ENCODE data around the gene RNF166.

The RNF166 gene

DNA sequence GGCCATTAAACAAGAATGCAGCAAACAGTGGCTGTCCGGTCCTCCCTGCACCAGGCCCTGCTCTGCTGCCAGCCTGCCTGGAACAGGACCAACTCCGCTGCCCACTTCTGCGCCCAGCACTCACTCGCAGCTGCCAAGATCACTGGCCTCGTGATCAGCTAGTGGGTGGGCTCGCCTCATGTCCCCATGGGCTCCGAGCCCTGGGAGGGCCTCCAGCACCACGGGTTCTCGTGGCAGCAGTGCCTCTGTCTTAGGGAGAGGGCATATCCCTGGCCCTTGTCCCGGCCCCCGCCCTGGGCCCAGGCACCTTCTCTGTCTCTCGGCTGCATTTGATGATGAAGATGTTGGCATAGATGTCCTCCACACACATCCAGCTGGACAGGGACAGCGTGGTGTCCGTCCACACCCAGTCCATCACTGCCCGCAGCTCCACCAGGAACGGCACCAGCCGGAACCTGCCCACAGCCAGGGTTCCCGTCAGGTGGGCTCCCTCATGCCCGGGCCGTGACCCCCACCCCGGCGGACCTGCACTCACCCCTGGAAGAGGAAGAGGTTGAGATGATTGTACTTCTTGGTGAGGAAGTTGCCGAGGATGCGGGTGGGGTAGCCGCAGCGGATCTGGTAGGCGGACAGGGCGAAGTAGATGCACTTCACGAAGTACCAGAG lies 13.2 kb upstream of the RNF166 start:
- H3K36me3 ChIP-seq, result peaks cover 98% of the 10 kb centered on the region
- H3K9me3 ChIP-seq, result no peaks in the 10 kb centered on the region
- no peak for TF ChIP-seq Cebpa-rat (IDR thresholded peaks at IDR 0.05)
- no peak overlapping the region for H3K27ac ChIP-seq
- peaks cover 27% of the 10 kb centered on the region for H3K4me1 ChIP-seq
- peaks cover 83% of the 10 kb centered on the region for H4K20me1 ChIP-seq
- H3K4me3 ChIP-seq, result no peak overlapping the region
- H3K4me2 ChIP-seq, result no peak overlapping the region
- no peaks in the 10 kb centered on the region for H3K27me3 ChIP-seq
- H3K9ac ChIP-seq, result no peak overlapping the region

DNA sequence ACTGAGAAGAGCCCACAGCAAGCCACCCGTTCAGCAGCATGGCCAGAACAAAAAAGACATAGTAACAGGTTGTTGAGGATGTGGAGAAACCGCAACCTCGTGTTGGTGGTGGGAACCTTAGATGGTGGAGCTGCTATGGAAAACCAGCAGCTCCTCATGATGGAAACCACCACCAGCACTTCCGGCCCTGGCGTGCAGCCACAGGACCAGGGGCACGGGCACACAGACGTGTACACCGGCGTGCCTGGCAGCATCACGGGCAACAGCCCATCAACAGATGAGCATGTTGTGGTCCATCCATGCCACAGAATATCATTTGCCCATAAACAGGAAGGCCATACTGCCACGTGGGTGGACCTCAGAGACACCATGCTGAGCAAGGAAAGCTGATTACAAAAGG lies 12.0 kb upstream of the RNF166 start:
- no peak overlapping the region for H3K4me3 ChIP-seq
- TF ChIP-seq Cebpa-rat (IDR thresholded peaks at IDR 0.05), result no peak
- no peaks in the 10 kb centered on the region for H3K9me3 ChIP-seq
- no peak overlapping the region for H3K9ac ChIP-seq
- H3K36me3 ChIP-seq, result peaks cover 98% of the 10 kb centered on the region
- H4K20me1 ChIP-seq, result peaks cover 83% of the 10 kb centered on the region
- peak overlapping the region; percentile 34 for H3K4me2 ChIP-seq
- H3K4me1 ChIP-seq, result peaks cover 27% of the 10 kb centered on the region
- H3K27ac ChIP-seq, result no peak overlapping the region
- no peaks in the 10 kb centered on the region for H3K27me3 ChIP-seq

DNA sequence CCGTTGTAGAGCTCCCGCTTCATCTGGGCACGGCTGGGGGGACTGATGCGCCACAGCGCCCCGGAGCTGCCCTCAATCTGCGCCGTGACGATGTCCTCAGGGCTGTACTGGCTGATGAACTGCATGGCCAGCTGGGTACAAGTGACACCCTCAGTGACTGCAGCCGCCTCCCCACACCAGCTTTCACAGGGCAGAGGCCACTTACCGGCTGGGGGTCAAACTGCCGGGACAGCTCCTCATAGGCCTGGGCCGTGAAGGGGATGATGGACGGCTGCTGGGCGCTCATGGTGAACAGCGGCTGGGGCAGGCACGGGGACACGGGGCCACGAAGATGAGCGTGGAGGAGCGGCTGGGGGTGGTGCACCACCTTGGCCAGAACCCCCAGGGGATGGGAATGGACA lies 10.4 kb upstream of the RNF166 start:
- Histone ChIP-seq H3K4me1 (peaks cover 28% of the 10 kb centered on the region), H3K36me3 (peaks cover 92% of the 10 kb centered on the region)

GRCh38 chr16:88716201-88716600 lies 10.0 kb upstream of the RNF166 start:
- peaks cover 86% of the 10 kb centered on the region for H4K20me1 ChIP-seq
- peaks cover 32% of the 10 kb centered on the region for H3K4me1 ChIP-seq
- H3K4me3 ChIP-seq, result no peak overlapping the region
- H3K27me3 ChIP-seq, result no peaks in the 10 kb centered on the region
- TF ChIP-seq Cebpa-rat (IDR thresholded peaks at IDR 0.05), result no peak
- no peaks in the 10 kb centered on the region for H3K9me3 ChIP-seq
- no peak overlapping the region for H3K4me2 ChIP-seq
- peaks cover 91% of the 10 kb centered on the region for H3K36me3 ChIP-seq
- H3K27ac ChIP-seq, result no peak overlapping the region
- H3K9ac ChIP-seq, result no peak overlapping the region

More for the DNA sequence above, 10.4 kb upstream of the RNF166 start:
- H3K4me3 ChIP-seq, result no peak overlapping the region
- H3K27ac ChIP-seq, result no peak overlapping the region
- no peaks in the 10 kb centered on the region for H3K9me3 ChIP-seq
- TF ChIP-seq Cebpa-rat (IDR thresholded peaks at IDR 0.05), result no peak
- H4K20me1 ChIP-seq, result peaks cover 82% of the 10 kb centered on the region
- no peak overlapping the region for H3K4me2 ChIP-seq
- H3K27me3 ChIP-seq, result no peaks in the 10 kb centered on the region
- H3K9ac ChIP-seq, result no peak overlapping the region

- Histone ChIP-seq H3K36me3 (peaks cover 91% of the 10 kb centered on the region), H3K4me2 (no peak overlapping the region), H3K27ac (no peak overlapping the region), H3K4me1 (peaks cover 38% of the 10 kb centered on the region), H3K9ac (no peak overlapping the region), H3K9me3 (no peaks in the 10 kb centered on the region), H4K20me1 (peaks cover 92% of the 10 kb centered on the region), H3K27me3 (no peaks in the 10 kb centered on the region), H3K4me3 (no peak overlapping the region)
- TF ChIP-seq Cebpa-rat (IDR thresholded peaks at IDR 0.05), result no peak
Observed at GRCh38 chr16:88715312-88716190, 9.3 kb upstream of the RNF166 start.

- Histone ChIP-seq H3K9ac (no peak overlapping the region), H3K36me3 (peaks cover 91% of the 10 kb centered on the region), H3K4me2 (no peak overlapping the region), H3K9me3 (no peaks in the 10 kb centered on the region), H3K27me3 (no peaks in the 10 kb centered on the region), H4K20me1 (peaks cover 95% of the 10 kb centered on the region), H3K4me3 (no peak overlapping the region), H3K4me1 (peaks cover 40% of the 10 kb centered on the region), H3K27ac (no peak overlapping the region)
- TF ChIP-seq Cebpa-rat (IDR thresholded peaks at IDR 0.05), result no peak
Observed at GRCh38 chr16:88714420-88715302, 8.5 kb upstream of the RNF166 start.

DNA sequence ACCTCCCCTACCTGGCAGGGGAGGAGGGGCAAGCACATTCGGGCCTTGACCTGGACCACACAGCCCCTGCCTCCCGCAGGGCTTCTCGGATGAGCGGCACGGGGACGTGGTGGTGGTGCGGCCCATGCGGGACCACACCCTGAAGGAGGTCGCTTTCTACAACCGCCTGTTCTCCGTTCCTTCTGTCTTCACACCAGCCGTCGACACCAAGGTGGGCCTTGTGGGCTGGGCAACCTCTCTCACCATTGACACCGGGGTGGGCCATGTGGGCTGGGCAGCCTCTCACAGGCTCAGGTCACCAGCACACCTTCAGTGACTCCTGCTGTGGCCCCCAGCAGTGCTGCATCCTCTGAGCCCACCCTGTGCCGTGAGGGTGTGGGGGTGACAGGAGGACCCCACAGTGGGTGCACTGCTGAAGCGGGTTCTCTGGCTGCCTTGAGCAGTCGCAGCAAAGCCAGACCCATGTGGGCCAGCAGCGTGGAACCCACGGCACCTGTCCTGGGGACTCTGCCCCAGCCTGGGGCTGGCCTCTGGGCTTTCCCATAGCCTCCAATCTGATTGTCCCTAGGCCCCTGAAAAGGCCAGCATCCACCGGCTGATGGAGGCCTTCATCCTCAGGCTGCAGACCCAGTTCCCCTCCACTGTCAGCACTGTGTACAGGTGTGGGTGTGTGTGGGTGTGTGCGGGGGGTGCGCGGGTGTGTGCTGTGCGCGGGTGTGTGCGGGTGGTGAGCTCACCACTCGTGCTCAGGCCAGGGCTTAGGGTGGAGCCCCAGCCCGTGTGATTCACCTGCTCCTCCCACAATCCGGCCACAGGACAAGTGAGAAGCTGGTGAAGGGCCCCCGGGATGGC lies 7.6 kb upstream of the RNF166 start:
- Histone ChIP-seq H3K9me3 (no peaks in the 10 kb centered on the region), H3K36me3 (peaks cover 91% of the 10 kb centered on the region), H3K4me2 (no peak overlapping the region), H4K20me1 (peaks cover 95% of the 10 kb centered on the region), H3K27ac (no peak overlapping the region), H3K4me1 (peaks cover 35% of the 10 kb centered on the region), H3K9ac (no peak overlapping the region), H3K27me3 (no peaks in the 10 kb centered on the region), H3K4me3 (no peak overlapping the region)
- TF ChIP-seq Cebpa-rat (IDR thresholded peaks at IDR 0.05), result no peak

DNA sequence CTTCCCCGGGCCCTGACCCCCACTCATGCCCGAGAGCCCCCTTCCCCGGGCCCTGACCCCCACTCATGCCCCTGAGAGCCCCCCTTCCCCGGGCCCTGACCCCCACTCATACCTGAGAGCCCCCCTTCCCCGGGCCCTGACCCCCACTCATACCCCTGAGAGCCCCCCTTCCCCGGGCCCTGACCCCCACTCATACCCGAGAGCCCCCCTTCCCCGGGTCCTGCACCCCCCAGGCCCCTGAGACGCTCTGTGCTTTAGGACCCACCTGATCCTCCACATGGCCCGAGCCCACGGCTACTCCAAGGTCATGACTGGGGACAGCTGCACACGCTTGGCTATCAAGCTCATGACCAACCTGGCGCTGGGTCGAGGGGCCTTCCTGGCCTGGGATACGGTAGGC lies 6.8 kb upstream of the RNF166 start:
- peaks cover 90% of the 10 kb centered on the region for H3K36me3 ChIP-seq
- H3K27me3 ChIP-seq, result no peaks in the 10 kb centered on the region
- H3K4me3 ChIP-seq, result no peak overlapping the region
- no peak for TF ChIP-seq Cebpa-rat (IDR thresholded peaks at IDR 0.05)
- no peaks in the 10 kb centered on the region for H3K9me3 ChIP-seq
- peaks cover 95% of the 10 kb centered on the region for H4K20me1 ChIP-seq
- peaks cover 34% of the 10 kb centered on the region for H3K4me1 ChIP-seq
- no peak overlapping the region for H3K27ac ChIP-seq
- H3K4me2 ChIP-seq, result no peak overlapping the region
- H3K9ac ChIP-seq, result no peak overlapping the region

Measured in BLaER1 (cell line).